HepG2 (cell line): ENCODE results near the gene NAT10. TPM values are rescaled to one million over a fixed set of nuclear protein-coding genes. Genes with fewer than 3 reads are reported as not detected.

ENCODE experiments used
- ATAC-seq: fragments of 200-7000 bp; cut with Tn5 transposase; 3 replicates; pipeline ENCODE4 v1.9.1; 2020; ENCODE audit warnings: mild to moderate bottlenecking, moderate library complexity
- BruUV-seq: library from RNA; stranded (reverse); fragments of 400-500 nt; replicated peaks from 2 replicates; lab custom pipeline; 2021; lab: Mats Ljungman, UMichigan
- CTCF ChIA-PET: fragments of 300-600 bp; formaldehyde crosslinking; extraction: SDS; loops from one replicate; lab custom pipeline; 2021; ENCODE audit warnings: low total read pairs, inconsistent platforms, low intra/inter-chr PET ratio; lab: Yijun Ruan, JAX
- POLR2A ChIA-PET: fragments of 350-600 bp; sonication (Branson Sonifier 250); formaldehyde crosslinking; loops from one replicate; lab custom pipeline; 2020; ENCODE audit warnings: antibody characterized with exemption, inconsistent platforms; lab: Yijun Ruan, JAX
- DNase-seq: peaks from one replicate; pipeline ENCODE4 v3.0.0-alpha.2; 2015; ENCODE audit warnings: low spot score
- FAIRE-seq: peaks from 3 replicates; lab custom pipeline; 2011; peaks lifted over from hg19 to GRCh38; lab: Jason Lieb, UNC
- H2AFZ ChIP-seq: one replicate; pipeline ENCODE4 v1.6.1; 2011; ENCODE audit warnings: low read length, inconsistent platforms
- H3K27ac ChIP-seq: fragments of 300-600 bp; 3 replicates; pipeline ENCODE4 v1.8.0; 2011; ENCODE audit warnings: mixed run types, mild to moderate bottlenecking, mixed read lengths, low read length, inconsistent platforms; ENCODE audit not compliant: insufficient read depth; ENCODE audit errors: extremely low read length
- H3K27me3 ChIP-seq, 2 experiments: fragments of 200-600 bp in 1 of 2; 2 replicates in 1 of 2; 3 replicates in 1 of 2; pipeline versions ENCODE4 v1.6.0 to v1.8.0; 2011; ENCODE audit warnings: low read length in 2 of 2, mild to moderate bottlenecking in 2 of 2, moderate library complexity in 2 of 2, inconsistent platforms in 1 of 2; ENCODE audit not compliant: insufficient read depth in 2 of 2, control insufficient read depth in 1 of 2
- H3K36me3 ChIP-seq, 2 experiments: fragments of 200-600 bp in 1 of 2; replicated peaks in 1 of 2; 2 replicates in 1 of 2; 3 replicates in 1 of 2; pipeline versions ENCODE4 v1.5.1 to v1.8.0; 2011; ENCODE audit warnings: low read length in 2 of 2, inconsistent platforms in 1 of 2; ENCODE audit not compliant: insufficient read depth in 2 of 2, control insufficient read depth in 1 of 2
- H3K4me1 ChIP-seq: 2 replicates; pipeline ENCODE4 v1.5.1; 2012; ENCODE audit warnings: low read length, inconsistent platforms; ENCODE audit not compliant: insufficient read depth
- H3K4me2 ChIP-seq: 2 replicates; pipeline ENCODE4 v1.6.0; 2011; ENCODE audit warnings: low read depth, low read length, inconsistent platforms
- H3K4me3 ChIP-seq, 3 experiments: fragments of 200-600 bp in 1 of 3; sonication (generic), shearing (Covaris generic) in 1 of 3; replicated peaks in 1 of 3; 2 replicates each; pipeline ENCODE4 v1.5.1; 2011 to 2016; ENCODE audit warnings: low read length in 3 of 3, inconsistent platforms in 2 of 3, low read depth in 2 of 3, mild to moderate bottlenecking in 2 of 3, control low read depth in 1 of 3, mixed read lengths in 1 of 3; ENCODE audit not compliant: insufficient read depth in 1 of 3
- H3K79me2 ChIP-seq: one replicate; pipeline ENCODE4 v1.6.1; 2011; ENCODE audit warnings: low read length, inconsistent platforms; ENCODE audit not compliant: insufficient read depth
- H3K9ac ChIP-seq: 2 replicates; pipeline ENCODE4 v1.6.0; 2011; ENCODE audit warnings: mild to moderate bottlenecking, low read depth, low read length, inconsistent platforms; ENCODE audit not compliant: insufficient read depth
- H3K9me3 ChIP-seq: 2 replicates; pipeline ENCODE4 v1.5.1; 2012; ENCODE audit warnings: mild to moderate bottlenecking, low read length
- H4K20me1 ChIP-seq: 2 replicates; pipeline ENCODE4 v1.6.0; 2011; ENCODE audit warnings: inconsistent platforms, mild to moderate bottlenecking, low read length, moderate library complexity; ENCODE audit not compliant: insufficient read depth
- PRDM10 ChIP-seq: sonication (generic); formaldehyde crosslinking; IDR thresholded peaks from 2 replicates; pipeline ENCODE4 v1.4.0; 2020; ENCODE audit warnings: low read depth, missing genetic modification reagents
- SRSF4 ChIP-seq: fragments of 200-400 bp; formaldehyde crosslinking; IDR thresholded peaks from one replicate; pipeline ENCODE4 v1.6.1; 2018; ENCODE audit warnings: mild to moderate bottlenecking, low read depth, low read length, moderate library complexity; ENCODE audit not compliant: poor library complexity, severe bottlenecking
- ZBTB2 ChIP-seq: sonication (generic); formaldehyde crosslinking; IDR thresholded peaks from 2 replicates; pipeline ENCODE4 v1.8.0; 2022; ENCODE audit warnings: low read depth, missing genetic modification reagents
- ZBTB44 ChIP-seq: sonication (generic); formaldehyde crosslinking; IDR thresholded peaks from 2 replicates; pipeline ENCODE4 v1.4.0; 2020; ENCODE audit warnings: missing genetic modification reagents
- ZNF180 ChIP-seq: sonication (generic); formaldehyde crosslinking; IDR thresholded peaks from 2 replicates; pipeline ENCODE4 v1.4.0; 2020; ENCODE audit warnings: low read depth, missing genetic modification reagents, borderline replicate concordance
- WGBS: methylation state at CpG from one replicate; pipeline ENCODE4 v1.1.6; 2017; ENCODE audit warnings: low lambda C conversion rate; 5-methylcytosine and 5-hydroxymethylcytosine counted together
- in situ Hi-C: cut with HindIII; loops from 2 replicates; pipeline ENCODE4 v1.10.0; 2017; ENCODE audit warnings: low pct_unique_long_range_greater_than_20kb; ENCODE audit not compliant: extremely low pct_ligation_motif_present
- intact Hi-C: fragments of 100-400 bp; cut with micrococcal nuclease; formaldehyde crosslinking; loops from one replicate; pipeline ENCODE4 v1.10.0; 2022; ENCODE audit not compliant: unreplicated experiment
- polyA plus RNA-seq, 8 experiments: library from polyadenylated mRNA; depleted of rRNA in 3 of 8; stranded (reverse) in 7 of 8; unstranded in 1 of 8; fragments of >200 nt; fragmentation: Illumina TruSeq in 4 of 8; extraction: Trizol in 4 of 8; gene quantifications; 2 replicates each; pipeline versions ENCODE4 v1.2.1 to v1.2.3, GENCODE V29; 2011 to 2016; ENCODE audit warnings: low read depth in 4 of 8, missing spikeins in 1 of 8, mixed read lengths in 1 of 8; ENCODE audit not compliant: insufficient read depth in 1 of 8
- total RNA-seq, 5 experiments: library from RNA; depleted of rRNA; stranded (reverse); fragments of >200 nt; fragmentation: Illumina TruSeq; extraction: Trizol; gene quantifications; 2 replicates each; pipeline ENCODE4 v1.2.3, GENCODE V29; 2016; ENCODE audit warnings: low read depth in 1 of 5

Gene NAT10
- total and polyA plus RNA-seq, 2 of the 13 experiments (the other 11 are each of a cell fraction or from before 2014, with no cell fraction given): 33.9 to 51.9 TPM

DNA sequence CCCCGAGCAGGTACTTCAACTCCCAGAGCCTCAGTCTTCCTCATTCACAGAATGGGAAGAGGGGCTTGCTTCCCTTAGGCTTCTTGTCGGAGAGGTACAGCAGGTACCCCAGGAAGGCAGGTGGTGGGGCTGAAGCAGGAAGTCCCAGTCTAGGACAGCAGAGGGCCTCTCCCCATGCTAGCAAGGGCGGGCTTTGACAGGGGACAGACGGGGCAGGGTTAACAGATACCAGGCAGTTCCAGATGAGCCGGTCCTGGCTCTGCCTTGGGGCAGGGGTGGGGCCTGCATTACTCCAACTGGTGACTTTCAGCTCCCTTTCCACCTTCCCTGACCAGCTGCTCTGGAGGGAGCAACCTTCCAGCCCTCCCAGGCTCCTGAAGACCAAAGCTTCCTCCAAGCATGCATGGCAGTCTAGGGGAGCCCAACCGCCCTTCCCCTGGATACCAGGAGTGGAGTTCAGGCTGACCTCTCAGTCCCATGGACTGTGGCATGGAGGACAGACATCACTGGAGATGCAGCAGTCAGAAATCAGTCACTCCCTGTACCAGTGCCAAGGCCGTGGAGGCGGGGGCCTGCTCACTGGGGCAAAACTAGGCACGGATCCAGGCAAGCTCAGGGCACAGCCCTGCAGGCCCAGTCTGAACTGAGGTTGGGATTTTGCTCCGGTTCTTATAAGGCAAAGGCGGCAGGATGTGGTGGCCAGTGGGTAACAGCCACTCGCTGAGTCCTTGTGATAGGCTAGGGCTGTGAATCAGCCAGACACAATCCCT lies 60.5 kb downstream of the NAT10 start (continued):
- TF ChIP-seq SRSF4: no peak
- TF ChIP-seq ZBTB2 (CRISPR knock-in tag): no peak
- no peak for TF ChIP-seq ZNF180

GRCh38 chr11:34166806-34167740 lies 61.6 kb downstream of the NAT10 start:
- no peaks in the 10 kb centered on the region for H3K9me3 ChIP-seq
- in situ Hi-C loops: loop anchor here (10.0 to 25.0 kb wide), 2 partner anchors 328 to 745 kb away; partner anchors contain the start of genes APIP and PDHX
- H4K20me1 ChIP-seq: no peaks in the 10 kb centered on the region
- H3K9ac ChIP-seq: no peak overlapping the region
- H3K4me2 ChIP-seq: no peak overlapping the region
- no peaks in the 10 kb centered on the region for H3K4me1 ChIP-seq
- peaks cover 48 to 87% of the 10 kb centered on the region in 2 experiments; a peak in 4 of 5 replicates for H3K36me3 ChIP-seq
- no TSS peak for BruUV-seq
- CTCF ChIA-PET: no interaction called here
- FAIRE-seq: no peak
- 96% methylated on average over 16 of the region's 16 CpGs for whole genome bisulfite sequencing
- POLR2A ChIA-PET: interaction anchor here (0.6 kb wide), 1 partner anchor 261 kb away, joined by 3 read pairs; no protein-coding TSS in a partner anchor
- TF ChIP-seq ZBTB44 (CRISPR knock-in tag): no peak
- no peak for TF ChIP-seq PRDM10 (CRISPR knock-in tag)
- TF ChIP-seq, all 625 proteins: peak for 0
- intact Hi-C loops: no loop called here
- H3K79me2 ChIP-seq: no peaks in the 10 kb centered on the region
- no peak overlapping the region for H2AFZ ChIP-seq
- H3K27me3 ChIP-seq: no peaks in the 10 kb centered on the region
- ATAC-seq (no peak), DNase-seq (no peak)
- no peak overlapping the region for H3K27ac ChIP-seq
- no peak overlapping the region for H3K4me3 ChIP-seq
